GM12873 (cell line): ENCODE data around the gene SLC38A3.

ENCODE experiments used
- CTCF ChIP-seq: IDR thresholded peaks from 2 replicates; pipeline ENCODE4 v1.5.1; 2012; ENCODE audit warnings: low read depth, mild to moderate bottlenecking, moderate library complexity, low read length, control low read depth; ENCODE audit not compliant: insufficient read depth; ENCODE audit errors: missing control alignments

Gene SLC38A3

GRCh38 chr3:50230794-50231125 is 25.7 kb downstream of the SLC38A3 start:
- no peak for TF ChIP-seq CTCF

GRCh38 chr3:50231581-50231980 is 26.5 kb downstream of the SLC38A3 start:
- TF ChIP-seq CTCF = no peak

GRCh38 chr3:50232303-50232702 is 27.2 kb downstream of the SLC38A3 start:
- no peak for TF ChIP-seq CTCF

- TF ChIP-seq CTCF = no peak
Measured at GRCh38 chr3:50233176-50233575, 28.1 kb downstream of the SLC38A3 start.

- TF ChIP-seq CTCF = no peak
Measured at GRCh38 chr3:50235716-50236483, 30.8 kb downstream of the SLC38A3 start, which contains the start of gene GNAI2. Gene GNAI2 (plus strand): TSS chr3:50236204. CDS start chr3:50236336, 132 bp downstream.

GRCh38 chr3:50236484-50237132 is 31.5 kb downstream of the SLC38A3 start:
- no peak for TF ChIP-seq CTCF

- no peak for TF ChIP-seq CTCF
Measured at GRCh38 chr3:50237133-50237651, 32.1 kb downstream of the SLC38A3 start.
